ENCODE results near the gene OR1I1. TPM values are rescaled to one million over a fixed set of nuclear protein-coding genes. Genes with fewer than 3 reads are reported as not detected.
"Not testable (repeated sequence)": the region's sequence is repeated elsewhere in the genome, so short reads cannot be mapped to it uniquely, and the experiment has no call there.

Gene OR1I1
- total RNA-seq, 1 experiment from 2014 or later, result not detected

DNA sequence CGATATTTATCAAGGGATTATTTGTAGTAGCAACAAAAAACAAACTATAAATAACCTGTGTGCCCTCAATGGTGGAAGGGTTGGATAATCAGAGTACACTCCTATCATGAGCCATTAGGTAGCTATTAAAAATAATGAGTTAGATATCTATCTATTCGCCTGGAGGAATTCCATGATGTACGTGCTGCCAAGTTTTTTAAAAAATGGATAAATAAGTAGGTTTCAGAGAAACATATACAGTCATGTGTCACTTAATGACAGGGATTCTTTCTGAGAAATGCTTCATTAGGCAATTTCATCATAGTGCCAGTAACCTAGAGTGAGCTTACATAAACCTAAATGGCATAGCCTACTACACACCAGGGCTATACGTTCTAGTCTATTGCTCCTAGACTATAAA, 6.2 kb upstream of the OR1I1 start:
- Histone ChIP-seq H3K18ac (ENCODE audit: insufficient read length, low read depth, low read length) (no peak overlapping the region), H2BK5ac (ENCODE audit: insufficient read length, low read length) (no peak overlapping the region), H2BK20ac (ENCODE audit: low read depth, low read length, poor library complexity, severe bottlenecking) (no peak overlapping the region), H3K4me2 (ENCODE audit: insufficient read depth, insufficient read length, low read length) (no peak overlapping the region), H3K14ac (ENCODE audit: insufficient read depth, low read length) (no peak overlapping the region), H2AFZ (ENCODE audit: low read length) (no peak overlapping the region), H3K79me2 (ENCODE audit: insufficient read depth, low read length) (no peaks in the 10 kb centered on the region), H3K23me2 (ENCODE audit: insufficient read length, low read depth, low read length, poor library complexity, severe bottlenecking) (no peaks in the 10 kb centered on the region), H4K20me1 (ENCODE audit: control insufficient read depth, insufficient read depth, insufficient read length) (no peaks in the 10 kb centered on the region), H3K4ac (ENCODE audit: low read depth, low read length) (no peak overlapping the region), H2BK120ac (ENCODE audit: low read depth, low read length, poor library complexity, severe bottlenecking) (no peak overlapping the region), H3K23ac (ENCODE audit: insufficient read length, low read depth, low read length) (no peak overlapping the region), H2AK5ac (ENCODE audit: insufficient read length, low read length) (no peak overlapping the region), H2BK15ac (ENCODE audit: low read depth, low read length) (no peak overlapping the region), H4K8ac (replicated peaks; ENCODE audit: insufficient read length, low read depth, low read length) (no peak overlapping the region), H3K4me1 (ENCODE audit: insufficient read depth, low read length) (no peaks in the 10 kb centered on the region), H3K79me1 (ENCODE audit: insufficient read depth, low read depth, low read length, poor library complexity, severe bottlenecking) (no peaks in the 10 kb centered on the region), H3K9ac (ENCODE audit: extremely low read depth, insufficient read length, low read length) (no peak overlapping the region), H4K91ac (ENCODE audit: insufficient read length, low read depth, low read length) (no peak overlapping the region), H3K27me3 (ENCODE audit: insufficient read depth, low read length) (no peaks in the 10 kb centered on the region), H3T11ph (ENCODE audit: low read length) (no peak overlapping the region), H2BK12ac (ENCODE audit: insufficient read length, low read depth, low read length) (no peak overlapping the region), H4K5ac (ENCODE audit: insufficient read length, low read depth, low read length) (no peak overlapping the region), H3K56ac (ENCODE audit: insufficient read length, low read depth, low read length) (no peak overlapping the region), H3K9me3 (ENCODE audit: control insufficient read depth, low read depth, low read length) (no peaks in the 10 kb centered on the region), H3K27ac (ENCODE audit: insufficient read length, low read depth, low read length) (no peak overlapping the region)
- TF ChIP-seq, protein P1, sequence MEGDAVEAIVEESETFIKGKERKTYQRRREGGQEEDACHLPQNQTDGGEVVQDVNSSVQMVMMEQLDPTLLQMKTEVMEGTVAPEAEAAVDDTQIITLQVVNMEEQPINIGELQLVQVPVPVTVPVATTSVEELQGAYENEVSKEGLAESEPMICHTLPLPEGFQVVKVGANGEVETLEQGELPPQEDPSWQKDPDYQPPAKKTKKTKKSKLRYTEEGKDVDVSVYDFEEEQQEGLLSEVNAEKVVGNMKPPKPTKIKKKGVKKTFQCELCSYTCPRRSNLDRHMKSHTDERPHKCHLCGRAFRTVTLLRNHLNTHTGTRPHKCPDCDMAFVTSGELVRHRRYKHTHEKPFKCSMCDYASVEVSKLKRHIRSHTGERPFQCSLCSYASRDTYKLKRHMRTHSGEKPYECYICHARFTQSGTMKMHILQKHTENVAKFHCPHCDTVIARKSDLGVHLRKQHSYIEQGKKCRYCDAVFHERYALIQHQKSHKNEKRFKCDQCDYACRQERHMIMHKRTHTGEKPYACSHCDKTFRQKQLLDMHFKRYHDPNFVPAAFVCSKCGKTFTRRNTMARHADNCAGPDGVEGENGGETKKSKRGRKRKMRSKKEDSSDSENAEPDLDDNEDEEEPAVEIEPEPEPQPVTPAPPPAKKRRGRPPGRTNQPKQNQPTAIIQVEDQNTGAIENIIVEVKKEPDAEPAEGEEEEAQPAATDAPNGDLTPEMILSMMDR (conservative IDR thresholded peaks at IDR 0.05), result no peak
- H3K27me3 Mint-ChIP-seq (ENCODE audit: low read depth), result peaks cover 3% of the 10 kb centered on the region; the same call in 1 of the 2 replicates
- DNase-seq, result no peak
- WGBS (ENCODE audit: extremely low coverage, insufficient read length, low lambda C conversion rate), result no CpG with 5 or more reads among the region's 4 CpGs
- no peak overlapping the region for H3K4me3 Mint-ChIP-seq
- peaks cover 0 to 4% (median 0%) of the 10 kb centered on the region in 3 experiments; a peak in 3 of 7 replicates for H3K36me3 Mint-ChIP-seq (ENCODE audit: insufficient read depth in 1 of 3, low read depth in 3 of 3)
- H3K4me1 Mint-ChIP-seq, result no peaks in the 10 kb centered on the region
- peaks cover 5 to 76% of the 10 kb centered on the region in 2 experiments; a peak in 4 of 5 replicates for H3K9me3 Mint-ChIP-seq
- no peak overlapping the region for H3K27ac Mint-ChIP-seq

DNA sequence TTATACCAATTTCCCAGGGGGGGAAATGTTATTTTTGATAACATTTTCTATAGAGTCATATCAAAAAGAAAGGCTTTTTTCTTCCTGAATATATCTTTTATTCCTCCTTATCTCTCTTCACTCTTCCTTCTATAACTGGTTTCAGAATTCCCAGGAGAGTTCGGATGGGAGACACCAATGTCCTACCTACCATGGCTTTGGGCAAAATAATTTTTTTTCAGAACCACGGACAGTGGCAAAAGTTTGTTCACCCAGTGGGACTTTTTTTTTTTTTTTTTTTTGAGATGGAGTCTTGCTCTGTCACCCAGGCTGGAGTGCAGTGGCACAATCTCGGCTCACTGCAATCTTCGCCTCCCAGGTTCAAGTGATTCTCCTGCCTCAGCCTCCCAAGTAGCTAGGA, 2.0 kb upstream of the OR1I1 start:
- H3K9me3 Mint-ChIP-seq, result peaks cover 0 to 68% of the 10 kb centered on the region in 2 experiments; a peak in 2 of 5 replicates
- H4K91ac ChIP-seq (ENCODE audit: insufficient read length, low read depth, low read length), result not testable (repeated sequence)

More for the DNA sequence above, 2.0 kb upstream of the OR1I1 start:
- not testable (repeated sequence) for H2BK5ac ChIP-seq (ENCODE audit: insufficient read length, low read length); H3K79me2 ChIP-seq (ENCODE audit: insufficient read depth, low read length); H2BK20ac ChIP-seq (ENCODE audit: low read depth, low read length, poor library complexity, severe bottlenecking); H2BK120ac ChIP-seq (ENCODE audit: low read depth, low read length, poor library complexity, severe bottlenecking); H3K9ac ChIP-seq (ENCODE audit: extremely low read depth, insufficient read length, low read length); H3K23me2 ChIP-seq (ENCODE audit: insufficient read length, low read depth, low read length, poor library complexity, severe bottlenecking); H4K8ac ChIP-seq (replicated peaks; ENCODE audit: insufficient read length, low read depth, low read length); H3T11ph ChIP-seq (ENCODE audit: low read length); H3K27me3 Mint-ChIP-seq (ENCODE audit: low read depth); H3K4me2 ChIP-seq (ENCODE audit: insufficient read depth, insufficient read length, low read length); H3K4me1 Mint-ChIP-seq; H3K14ac ChIP-seq (ENCODE audit: insufficient read depth, low read length); H3K18ac ChIP-seq (ENCODE audit: insufficient read length, low read depth, low read length); H4K20me1 ChIP-seq (ENCODE audit: control insufficient read depth, insufficient read depth, insufficient read length); H3K9me3 ChIP-seq (ENCODE audit: control insufficient read depth, low read depth, low read length); H2BK12ac ChIP-seq (ENCODE audit: insufficient read length, low read depth, low read length); H3K27me3 ChIP-seq (ENCODE audit: insufficient read depth, low read length); H3K27ac ChIP-seq (ENCODE audit: insufficient read length, low read depth, low read length); H3K79me1 ChIP-seq (ENCODE audit: insufficient read depth, low read depth, low read length, poor library complexity, severe bottlenecking); H2AK5ac ChIP-seq (ENCODE audit: insufficient read length, low read length); H3K4ac ChIP-seq (ENCODE audit: low read depth, low read length); H3K56ac ChIP-seq (ENCODE audit: insufficient read length, low read depth, low read length); H3K23ac ChIP-seq (ENCODE audit: insufficient read length, low read depth, low read length); H3K4me1 ChIP-seq (ENCODE audit: insufficient read depth, low read length); H4K5ac ChIP-seq (ENCODE audit: insufficient read length, low read depth, low read length); H3K4me3 Mint-ChIP-seq; H2BK15ac ChIP-seq (ENCODE audit: low read depth, low read length); H3K27ac Mint-ChIP-seq; DNase-seq; H3K36me3 Mint-ChIP-seq (ENCODE audit: insufficient read depth in 1 of 3, low read depth in 3 of 3); H2AFZ ChIP-seq (ENCODE audit: low read length)
- WGBS (ENCODE audit: extremely low coverage, insufficient read length, low lambda C conversion rate), result no CpG with 5 or more reads among the region's 4 CpGs
